HepG2 (cell line): ENCODE measurements around the gene SKIDA1. TPM values are rescaled to one million over a fixed set of nuclear protein-coding genes. Genes with fewer than 3 reads are reported as not detected.

Experiments
- ASH2L ChIP-seq: fragments of 300-600, 200-600 bp; sonication (generic); IDR thresholded peaks from 2 replicates; pipeline ENCODE4 v1.7.0; 2017; ENCODE audit warnings: low read depth, mild to moderate bottlenecking, moderate library complexity, mixed read lengths, low read length; ENCODE audit not compliant: insufficient read length
- HOXA3 ChIP-seq: sonication (generic); formaldehyde crosslinking; IDR thresholded peaks from 2 replicates; pipeline ENCODE4 v1.5.0; 2020; ENCODE audit warnings: missing genetic modification reagents
- HOXA5 ChIP-seq: sonication (generic); formaldehyde crosslinking; IDR thresholded peaks from 2 replicates; pipeline ENCODE4 v1.4.0; 2020; ENCODE audit warnings: missing genetic modification reagents
- KAT8 ChIP-seq: IDR thresholded peaks from 2 replicates; pipeline ENCODE4 v1.6.1; 2016; ENCODE audit warnings: missing genetic modification reagents, missing compliant biosample characterization
- PAF1 ChIP-seq: IDR thresholded peaks from 2 replicates; pipeline ENCODE4 v1.6.1; 2016; ENCODE audit warnings: missing genetic modification reagents, missing compliant biosample characterization
- PRMT3 ChIP-seq: sonication (generic); formaldehyde crosslinking; IDR thresholded peaks from 2 replicates; pipeline ENCODE4 v1.8.1; 2022; ENCODE audit warnings: low read depth, mild to moderate bottlenecking, moderate library complexity, missing genetic modification reagents, borderline replicate concordance
- SALL2 ChIP-seq: sonication (generic); formaldehyde crosslinking; IDR thresholded peaks from 2 replicates; pipeline ENCODE4 v1.8.1; 2023; ENCODE audit warnings: mild to moderate bottlenecking, missing genetic modification reagents, inconsistent platforms
- SETDB1 ChIP-seq: sonication (generic); formaldehyde crosslinking; IDR thresholded peaks from 2 replicates; pipeline ENCODE4 v1.5.1; 2020; ENCODE audit warnings: missing genetic modification reagents, mild to moderate bottlenecking, borderline replicate concordance
- TGIF2 ChIP-seq: IDR thresholded peaks from 2 replicates; pipeline ENCODE4 v1.6.1; 2016; ENCODE audit warnings: control low read depth, missing compliant biosample characterization
- U2AF2 ChIP-seq: fragments of 200-400 bp; formaldehyde crosslinking; IDR thresholded peaks from 2 replicates; pipeline ENCODE4 v1.6.1; 2017; ENCODE audit warnings: low read depth, mild to moderate bottlenecking, low read length
- ZBTB44 ChIP-seq: sonication (generic); formaldehyde crosslinking; IDR thresholded peaks from 2 replicates; pipeline ENCODE4 v1.4.0; 2020; ENCODE audit warnings: missing genetic modification reagents
- ZFP82 ChIP-seq: sonication (generic); formaldehyde crosslinking; IDR thresholded peaks from 2 replicates; pipeline ENCODE4 v1.5.1; 2020; ENCODE audit warnings: mild to moderate bottlenecking, missing genetic modification reagents, borderline replicate concordance
- ZNF549 ChIP-seq: sonication (generic); formaldehyde crosslinking; IDR thresholded peaks from 2 replicates; pipeline ENCODE4 v1.5.0; 2020; ENCODE audit warnings: missing genetic modification reagents
- ZNF550 ChIP-seq: sonication (generic); formaldehyde crosslinking; IDR thresholded peaks from 2 replicates; pipeline ENCODE4 v1.4.0; 2020; ENCODE audit warnings: mild to moderate bottlenecking, missing genetic modification reagents, borderline replicate concordance
- ZNF577 ChIP-seq: sonication (generic); formaldehyde crosslinking; IDR thresholded peaks from 2 replicates; pipeline ENCODE4 v1.4.0; 2020; ENCODE audit warnings: mild to moderate bottlenecking, low read depth, missing genetic modification reagents, borderline replicate concordance
- ZNF615 ChIP-seq: sonication (generic); formaldehyde crosslinking; IDR thresholded peaks from 2 replicates; pipeline ENCODE4 v1.5.0; 2020; ENCODE audit warnings: mild to moderate bottlenecking, missing genetic modification reagents, borderline replicate concordance
- ZNF703 ChIP-seq: sonication (generic); formaldehyde crosslinking; IDR thresholded peaks from 2 replicates; pipeline ENCODE4 v1.5.1; 2020; ENCODE audit warnings: missing genetic modification reagents, mild to moderate bottlenecking, moderate library complexity, borderline replicate concordance
- ZNF709 ChIP-seq: sonication (generic); formaldehyde crosslinking; IDR thresholded peaks from 2 replicates; pipeline ENCODE4 v1.5.0; 2020; ENCODE audit warnings: mild to moderate bottlenecking, missing genetic modification reagents
- ZNF746 ChIP-seq: sonication (generic); formaldehyde crosslinking; IDR thresholded peaks from 2 replicates; pipeline ENCODE4 v1.8.0; 2022; ENCODE audit warnings: mild to moderate bottlenecking, missing genetic modification reagents
- ZNF775 ChIP-seq: sonication (generic); formaldehyde crosslinking; IDR thresholded peaks from 2 replicates; pipeline ENCODE4 v1.4.0; 2020; ENCODE audit warnings: missing genetic modification reagents, mild to moderate bottlenecking, moderate library complexity, borderline replicate concordance
- polyA plus RNA-seq, 8 experiments: library from polyadenylated mRNA; depleted of rRNA in 3 of 8; stranded (reverse) in 7 of 8; unstranded in 1 of 8; fragments of >200 nt; fragmentation: Illumina TruSeq in 4 of 8; extraction: Trizol in 4 of 8; gene quantifications; 2 replicates each; pipeline versions ENCODE4 v1.2.1 to v1.2.3, GENCODE V29; 2011 to 2016; ENCODE audit warnings: low read depth in 4 of 8, missing spikeins in 1 of 8, mixed read lengths in 1 of 8; ENCODE audit not compliant: insufficient read depth in 1 of 8
- total RNA-seq, 5 experiments: library from RNA; depleted of rRNA; stranded (reverse); fragments of >200 nt; fragmentation: Illumina TruSeq; extraction: Trizol; gene quantifications; 2 replicates each; pipeline ENCODE4 v1.2.3, GENCODE V29; 2016; ENCODE audit warnings: low read depth in 1 of 5
- TF ChIP-seq, protein P1 (sequence below): sonication (generic); formaldehyde crosslinking; IDR thresholded peaks from 2 replicates; pipeline ENCODE4 v1.4.0; 2020; ENCODE audit warnings: missing genetic modification reagents, borderline replicate concordance
- TF ChIP-seq, protein P2 (sequence below): sonication (generic); formaldehyde crosslinking; conservative IDR thresholded peaks from 2 replicates; pipeline ENCODE4 v1.8.0; 2022; ENCODE audit warnings: mild to moderate bottlenecking, moderate library complexity, missing genetic modification reagents

SKIDA1 gene
- total and polyA plus RNA-seq, 2 of the 13 experiments (the other 11 are each of a cell fraction or from before 2014, with no cell fraction given): 0.73 to 1.5 TPM

DNA sequence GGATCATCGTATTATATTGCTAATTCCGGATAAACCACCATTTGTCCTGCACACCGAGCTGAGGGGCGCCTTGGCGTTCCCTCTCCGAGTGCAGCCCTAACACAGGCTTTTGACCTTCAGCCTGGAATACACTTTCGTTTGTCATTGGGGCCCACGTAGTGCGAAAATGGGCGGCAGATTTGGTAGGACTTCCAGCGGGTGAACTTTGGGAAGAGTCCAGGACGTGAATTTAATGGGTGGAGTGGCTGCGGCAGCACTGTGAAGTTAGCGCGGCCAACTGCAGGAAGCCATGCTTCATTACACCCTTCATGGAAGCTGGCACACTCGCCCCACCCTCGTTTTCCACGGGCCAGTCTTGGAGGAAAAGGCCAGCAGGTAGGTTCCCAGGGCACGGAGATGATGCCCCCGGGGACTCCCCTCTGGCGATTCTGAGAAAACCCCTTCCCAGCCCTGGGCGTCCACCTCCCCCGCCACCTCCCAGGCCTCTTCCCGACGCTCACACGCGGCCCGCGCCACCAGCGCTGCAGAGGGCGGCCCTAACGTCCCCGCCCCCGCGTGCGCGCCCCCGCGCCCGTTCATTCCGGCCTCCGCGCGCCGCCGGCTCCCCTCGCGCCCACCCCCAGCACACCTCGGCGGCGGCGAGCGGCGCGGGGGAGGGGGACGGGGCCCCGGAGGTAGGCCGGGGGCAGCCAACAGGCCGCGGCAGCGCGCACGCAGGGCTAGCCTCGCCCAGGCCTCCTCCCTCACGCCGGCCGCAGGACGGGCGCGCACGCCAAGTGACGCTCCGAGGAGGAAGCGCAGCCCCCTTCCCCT lies 8.2 kb upstream of the SKIDA1 start, which contains the start of gene MLLT10 (continued):
- TF ChIP-seq ZNF775 (CRISPR knock-in tag) (0 out of 2 replicates have a peak, but pooled peaks have one; percentile 33), ZNF709 (CRISPR knock-in tag) (peak; percentile 96), ZBTB44 (no peak), ZNF577 (CRISPR knock-in tag) (no peak), PAF1 (CRISPR knock-in tag) (no peak), ZNF550 (CRISPR knock-in tag) (no peak), HOXA3 (peak; percentile 88), ASH2L (peak; percentile 97), ZFP82 (no peak; the same call in 1 of the 2 replicates), U2AF2 (no peak), ZNF615 (CRISPR knock-in tag) (no peak), HOXA5 (CRISPR knock-in tag) (peak; percentile 66), ZNF703 (CRISPR knock-in tag) (0 out of 2 replicates have a peak, but pooled peaks have one; percentile 76), PRMT3 (CRISPR knock-in tag) (no peak), SETDB1 (CRISPR knock-in tag) (no peak), KAT8 (peak; percentile 75), ZNF549 (peak; percentile 91; the same call in 1 of the 2 replicates), ZNF746 (CRISPR knock-in tag) (peak; percentile 81), TGIF2 (peak; percentile 77), SALL2 (CRISPR knock-in tag) (peak; percentile 96)
- TF ChIP-seq, protein P1, sequence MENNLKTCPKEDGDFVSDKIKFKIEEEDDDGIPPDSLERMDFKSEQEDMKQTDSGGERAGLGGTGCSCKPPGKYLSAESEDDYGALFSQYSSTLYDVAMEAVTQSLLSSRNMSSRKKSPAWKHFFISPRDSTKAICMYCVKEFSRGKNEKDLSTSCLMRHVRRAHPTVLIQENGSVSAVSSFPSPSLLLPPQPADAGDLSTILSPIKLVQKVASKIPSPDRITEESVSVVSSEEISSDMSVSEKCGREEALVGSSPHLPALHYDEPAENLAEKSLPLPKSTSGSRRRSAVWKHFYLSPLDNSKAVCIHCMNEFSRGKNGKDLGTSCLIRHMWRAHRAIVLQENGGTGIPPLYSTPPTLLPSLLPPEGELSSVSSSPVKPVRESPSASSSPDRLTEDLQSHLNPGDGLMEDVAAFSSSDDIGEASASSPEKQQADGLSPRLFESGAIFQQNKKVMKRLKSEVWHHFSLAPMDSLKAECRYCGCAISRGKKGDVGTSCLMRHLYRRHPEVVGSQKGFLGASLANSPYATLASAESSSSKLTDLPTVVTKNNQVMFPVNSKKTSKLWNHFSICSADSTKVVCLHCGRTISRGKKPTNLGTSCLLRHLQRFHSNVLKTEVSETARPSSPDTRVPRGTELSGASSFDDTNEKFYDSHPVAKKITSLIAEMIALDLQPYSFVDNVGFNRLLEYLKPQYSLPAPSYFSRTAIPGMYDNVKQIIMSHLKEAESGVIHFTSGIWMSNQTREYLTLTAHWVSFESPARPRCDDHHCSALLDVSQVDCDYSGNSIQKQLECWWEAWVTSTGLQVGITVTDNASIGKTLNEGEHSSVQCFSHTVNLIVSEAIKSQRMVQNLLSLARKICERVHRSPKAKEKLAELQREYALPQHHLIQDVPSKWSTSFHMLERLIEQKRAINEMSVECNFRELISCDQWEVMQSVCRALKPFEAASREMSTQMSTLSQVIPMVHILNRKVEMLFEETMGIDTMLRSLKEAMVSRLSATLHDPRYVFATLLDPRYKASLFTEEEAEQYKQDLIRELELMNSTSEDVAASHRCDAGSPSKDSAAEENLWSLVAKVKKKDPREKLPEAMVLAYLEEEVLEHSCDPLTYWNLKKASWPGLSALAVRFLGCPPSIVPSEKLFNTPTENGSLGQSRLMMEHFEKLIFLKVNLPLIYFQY (CRISPR knock-in tag): 0 out of 2 replicates have a peak, but pooled peaks have one; percentile 46
- TF ChIP-seq, protein P2, sequence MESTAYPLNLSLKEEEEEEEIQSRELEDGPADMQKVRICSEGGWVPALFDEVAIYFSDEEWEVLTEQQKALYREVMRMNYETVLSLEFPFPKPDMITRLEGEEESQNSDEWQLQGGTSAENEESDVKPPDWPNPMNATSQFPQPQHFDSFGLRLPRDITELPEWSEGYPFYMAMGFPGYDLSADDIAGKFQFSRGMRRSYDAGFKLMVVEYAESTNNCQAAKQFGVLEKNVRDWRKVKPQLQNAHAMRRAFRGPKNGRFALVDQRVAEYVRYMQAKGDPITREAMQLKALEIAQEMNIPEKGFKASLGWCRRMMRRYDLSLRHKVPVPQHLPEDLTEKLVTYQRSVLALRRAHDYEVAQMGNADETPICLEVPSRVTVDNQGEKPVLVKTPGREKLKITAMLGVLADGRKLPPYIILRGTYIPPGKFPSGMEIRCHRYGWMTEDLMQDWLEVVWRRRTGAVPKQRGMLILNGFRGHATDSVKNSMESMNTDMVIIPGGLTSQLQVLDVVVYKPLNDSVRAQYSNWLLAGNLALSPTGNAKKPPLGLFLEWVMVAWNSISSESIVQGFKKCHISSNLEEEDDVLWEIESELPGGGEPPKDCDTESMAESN (CRISPR knock-in tag): peak; percentile 17; the same call in 1 of the 2 replicates
